ENCODE data around the gene AGMAT. TPM values are rescaled to one million over a fixed set of nuclear protein-coding genes. Genes with fewer than 3 reads are reported as not detected.

AGMAT gene
- total and polyA plus RNA-seq, 2 of the 8 experiments (the other 6 are each of a cell fraction or from before 2014, with no cell fraction given), result 3.7 to 5.8 TPM

- no peaks in the 10 kb centered on the region for H3K27me3 ChIP-seq (replicated peaks in 1 of 4; ENCODE audit: control insufficient read depth in 3 of 4, extremely low read depth in 1 of 4, insufficient read depth in 3 of 4, low read length in 3 of 4)
- DNase-seq (ENCODE audit: low read depth in 1 of 2, low spot score in 2 of 2) (no peak), FAIRE-seq (no peak)
- no peaks in the 10 kb centered on the region for H3K4me1 ChIP-seq (replicated peaks in 1 of 4; ENCODE audit: control insufficient read depth in 3 of 4, insufficient read depth in 4 of 4, low read length in 3 of 4)
- no peak overlapping the region for H3K4me2 ChIP-seq (ENCODE audit: insufficient read depth in 1 of 2, low read depth in 2 of 2, low read length in 2 of 2)
- H3K14ac ChIP-seq (ENCODE audit: insufficient read length), result no peak overlapping the region
- no peak overlapping the region for H2AK5ac ChIP-seq (ENCODE audit: low read depth, low read length)
- no peak overlapping the region for H3K18ac ChIP-seq (ENCODE audit: extremely low read depth, low read length)
- no peak overlapping the region for H3K23ac ChIP-seq (ENCODE audit: insufficient read length)
- H3K4ac ChIP-seq (replicated peaks; ENCODE audit: insufficient read length, low read depth, low read length), result no peak overlapping the region
- no peak overlapping the region for H2AFZ ChIP-seq (ENCODE audit: low read length)
- no peaks in the 10 kb centered on the region for H3K23me2 ChIP-seq (ENCODE audit: low read depth, low read length)
- no peak overlapping the region for H3K27ac ChIP-seq (ENCODE audit: low read depth, low read length)
- peaks cover 0 to 2% of the 10 kb centered on the region in 2 experiments for H4K20me1 ChIP-seq (replicated peaks in 1 of 2; ENCODE audit: control insufficient read depth in 1 of 2, insufficient read depth in 2 of 2, low read length in 2 of 2)
- no peak overlapping the region for H3K56ac ChIP-seq (replicated peaks; ENCODE audit: insufficient read length, low read depth, low read length)
- H2BK5ac ChIP-seq (ENCODE audit: low read depth, low read length), result no peak overlapping the region
- POLR2A ChIA-PET (ENCODE audit: partially characterized antibody), result no interaction called here
- no peak overlapping the region for H2BK120ac ChIP-seq (replicated peaks; ENCODE audit: low read depth, low read length)
- no peaks in the 10 kb centered on the region for H3K79me2 ChIP-seq (ENCODE audit: control insufficient read depth in 1 of 2, insufficient read depth in 2 of 2, low read length in 2 of 2)
- CTCF ChIA-PET (ENCODE audit: partially characterized antibody), result interaction anchor here (0.8 kb wide), 1 partner anchor 20 kb away, joined by 3 read pairs; the partner anchor contains the start of gene DNAJC16
- no peak overlapping the region for H4K8ac ChIP-seq (ENCODE audit: extremely low read depth, insufficient read depth, low read length)
- no peak overlapping the region for H4K5ac ChIP-seq (ENCODE audit: insufficient read length, low read depth, low read length)
- no peak overlapping the region for H2BK15ac ChIP-seq (ENCODE audit: low read length)
- peaks cover 9 to 57% (median 21%) of the 10 kb centered on the region in 4 experiments; a peak in 6 of 8 replicates for H3K36me3 ChIP-seq (ENCODE audit: control insufficient read depth in 2 of 4, insufficient read depth in 4 of 4, low read length in 3 of 4)
- H3K9ac ChIP-seq (replicated peaks in 1 of 4; ENCODE audit: extremely low read depth in 1 of 4, low read depth in 3 of 4, low read length in 3 of 4), result no peak overlapping the region
- no peak overlapping the region for H2BK12ac ChIP-seq (ENCODE audit: low read depth, low read length)
- WGBS, 2 experiments (ENCODE audit: extremely low coverage in 1 of 2, insufficient coverage in 1 of 2, insufficient read length in 1 of 2, insufficient replicate concordance in 2 of 2, low coverage in 1 of 2, low lambda C conversion rate in 2 of 2, missing lambda C conversion rate in 1 of 2), result 93% methylated on average over 2 of the region's 2 CpGs; no CpG with 5 or more reads in 1 of the 2 experiments
- H3K79me1 ChIP-seq (ENCODE audit: low read depth, low read length), result no peaks in the 10 kb centered on the region
- H3K9me3 ChIP-seq (ENCODE audit: insufficient read depth in 2 of 2, low read depth in 1 of 2, low read length in 1 of 2), result no peaks in the 10 kb centered on the region
- no peak overlapping the region for H3K4me3 ChIP-seq (ENCODE audit: extremely low read depth in 1 of 4, insufficient read depth in 2 of 4, low read depth in 3 of 4, low read length in 4 of 4)
- no peak overlapping the region for H2BK20ac ChIP-seq (ENCODE audit: low read length)
- no peak for TF ChIP-seq SP1 (IDR thresholded peaks at IDR 0.05; ENCODE audit: low read depth, low read length)
- no peak for TF ChIP-seq YY1 (IDR thresholded peaks at IDR 0.05; ENCODE audit: low read depth, low read length)
- no peak overlapping the region for H4K91ac ChIP-seq (replicated peaks; ENCODE audit: insufficient read length, low read length)
These were observed 38.2 kb downstream of the AGMAT start for GRCh38 chr1:15546641-15547040.
